Nasal cavity respiratory epithelium epithelial cell of viscerocranial mucosa (primary cell): Measurements from ENCODE around the gene PPP1R3D. TPM values are rescaled to one million over a fixed set of nuclear protein-coding genes. Genes with fewer than 3 reads are reported as not detected.

ENCODE experiments used
- total RNA-seq: library from RNA; depleted of rRNA; stranded (reverse); fragments of >200 nt; gene quantifications from 2 replicates; pipeline ENCODE4 v1.2.3, GENCODE V29; 2014

Gene PPP1R3D
- total RNA-seq: 10.9 and 11.2 TPM in 2 replicates

GRCh38 chr20:59940129-59940955 lies at the start of gene PPP1R3D, which contains the start of gene FAM217B:
Gene PPP1R3D (minus strand): TSS chr20:59940305. CDS start chr20:59939931, 374 bp downstream.
Gene FAM217B (plus strand): TSS chr20:59940389. CDS start chr20:59943944, 3,555 bp downstream.

DNA sequence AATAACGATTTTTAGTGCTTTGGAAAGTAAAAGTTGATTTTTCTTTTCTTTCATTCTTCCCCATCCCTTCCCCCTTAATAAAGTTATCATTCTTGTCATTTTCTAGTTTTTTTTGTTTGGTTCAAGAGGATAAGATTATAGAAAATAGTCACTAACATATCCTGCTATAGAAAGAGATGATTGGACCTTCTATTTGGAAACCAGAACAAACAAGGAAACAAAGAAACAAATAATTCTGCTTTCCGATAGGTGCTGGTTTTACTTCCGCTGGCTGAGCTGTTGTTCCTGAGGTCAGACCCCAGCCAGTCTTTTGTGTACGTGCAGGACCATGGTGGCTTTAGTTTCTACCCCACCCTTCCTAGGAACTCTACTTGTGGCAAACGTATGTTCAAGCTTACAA lies 18.0 kb upstream of the PPP1R3D start, which contains the start of gene CDH26:
CDH26 (plus strand) TSS at position 301 of the 400 bp plus-strand sequence. CDS start 304 bp downstream, outside the sequence.

GRCh38 chr20:59933296-59933848 lies 6.7 kb downstream of the PPP1R3D start, which contains the start of gene SYCP2:
Gene SYCP2 (minus strand): TSS chr20:59933637. CDS start chr20:59922413, 11,224 bp downstream.

Other genes with a start within 250 kb of the PPP1R3D start
- gene SYCP2, start 6.7 kb downstream of the PPP1R3D start, total RNA-seq: under 0.01 and 0.43 TPM in 2 replicates
- 5.6 and 6.8 TPM in 2 replicates for gene FAM217B, start 84 bp upstream of the PPP1R3D start, total RNA-seq
- 1.4 and 3.1 TPM in 2 replicates for gene CDH26, start 18.1 kb upstream of the PPP1R3D start, total RNA-seq